RWPE1 (cell line): ENCODE data around the gene RBM33.
"Not testable (repeated sequence)": the region's sequence is repeated elsewhere in the genome, so short reads cannot be mapped to it uniquely, and the experiment has no call there.

Experiments used
- CTCF ChIA-PET: fragments of 350-600 bp; sonication (Branson Sonifier 250); formaldehyde crosslinking; extraction: SDS; loops from one replicate; lab custom pipeline; 2021; lab: Yijun Ruan, JAX
- POLR2A ChIA-PET: fragments of 400-600 bp; formaldehyde crosslinking; extraction: SDS; loops from one replicate; lab custom pipeline; 2020; ENCODE audit warnings: antibody characterized with exemption; ENCODE audit not compliant: low non-redundant PET; lab: Yijun Ruan, JAX
- DNase-seq: peaks from one replicate; pipeline ENCODE4 v3.0.0; 2012; ENCODE audit warnings: low spot score
- H3K27ac ChIP-seq: fragments of 450-650 bp; 2 replicates; pipeline ENCODE4 v1.5.1; 2017
- TF ChIP-seq, protein P1 (sequence below): fragments of 450-650 bp; conservative IDR thresholded peaks from 2 replicates; pipeline ENCODE4 v1.5.1; 2017; ENCODE audit warnings: low read depth, mild to moderate bottlenecking

Gene RBM33

DNA sequence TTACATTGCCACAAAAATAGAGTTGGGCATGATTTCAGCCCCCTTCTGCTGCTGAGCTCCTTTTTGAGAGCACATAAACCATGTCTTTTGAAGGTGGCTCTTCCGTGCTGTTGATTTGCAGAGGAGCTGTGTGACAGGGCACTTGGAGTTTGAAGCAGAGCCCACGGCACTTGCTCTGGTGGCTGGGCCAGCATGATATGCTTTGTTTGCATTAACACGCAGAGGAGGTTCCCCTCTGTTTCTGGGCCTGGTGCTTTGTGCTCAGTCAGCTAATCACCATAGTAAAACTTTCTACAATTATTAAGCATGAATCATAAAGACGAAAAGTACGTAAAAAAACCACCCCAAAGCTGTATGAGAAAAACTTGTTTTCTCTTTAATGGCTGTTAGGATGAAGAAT, 40.1 kb downstream of the RBM33 start:
- POLR2A ChIA-PET: no interaction called here

DNA sequence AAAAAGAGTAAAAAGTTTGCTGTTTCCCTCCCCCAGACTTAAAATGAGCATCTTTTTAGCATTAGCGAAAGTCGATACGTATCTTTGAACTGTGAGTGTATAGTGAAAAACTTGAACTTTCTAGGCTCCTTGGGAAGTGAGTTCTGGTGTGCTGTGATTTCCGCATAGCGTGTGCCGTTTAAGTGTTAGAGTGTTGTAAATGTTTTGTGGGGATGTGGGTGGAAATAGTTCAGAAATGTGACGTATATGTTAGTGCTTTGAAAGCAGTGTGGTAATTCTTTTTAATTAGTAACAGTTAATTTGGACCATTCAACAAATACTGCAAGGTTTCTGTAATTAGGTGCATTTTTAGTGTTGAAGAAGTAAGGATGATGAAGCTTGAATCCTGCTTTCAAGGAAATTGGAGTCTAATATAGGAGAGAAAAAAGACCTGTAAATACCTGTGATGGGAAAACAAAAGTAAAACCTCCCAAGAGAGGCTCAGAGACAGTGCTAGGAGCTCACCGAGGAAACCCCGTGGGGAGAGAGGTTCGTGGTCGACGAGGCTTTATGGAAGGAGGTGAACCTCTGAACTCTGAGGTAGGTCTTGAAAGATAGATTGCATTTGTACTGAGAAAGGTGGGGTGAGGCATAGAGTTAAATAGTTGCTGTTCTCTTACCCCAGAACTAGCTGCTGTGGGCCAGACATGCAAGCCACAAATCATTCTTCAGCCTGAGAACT, 40.8 kb downstream of the RBM33 start:
- no peak for DNase-seq
- TF ChIP-seq, protein P1, sequence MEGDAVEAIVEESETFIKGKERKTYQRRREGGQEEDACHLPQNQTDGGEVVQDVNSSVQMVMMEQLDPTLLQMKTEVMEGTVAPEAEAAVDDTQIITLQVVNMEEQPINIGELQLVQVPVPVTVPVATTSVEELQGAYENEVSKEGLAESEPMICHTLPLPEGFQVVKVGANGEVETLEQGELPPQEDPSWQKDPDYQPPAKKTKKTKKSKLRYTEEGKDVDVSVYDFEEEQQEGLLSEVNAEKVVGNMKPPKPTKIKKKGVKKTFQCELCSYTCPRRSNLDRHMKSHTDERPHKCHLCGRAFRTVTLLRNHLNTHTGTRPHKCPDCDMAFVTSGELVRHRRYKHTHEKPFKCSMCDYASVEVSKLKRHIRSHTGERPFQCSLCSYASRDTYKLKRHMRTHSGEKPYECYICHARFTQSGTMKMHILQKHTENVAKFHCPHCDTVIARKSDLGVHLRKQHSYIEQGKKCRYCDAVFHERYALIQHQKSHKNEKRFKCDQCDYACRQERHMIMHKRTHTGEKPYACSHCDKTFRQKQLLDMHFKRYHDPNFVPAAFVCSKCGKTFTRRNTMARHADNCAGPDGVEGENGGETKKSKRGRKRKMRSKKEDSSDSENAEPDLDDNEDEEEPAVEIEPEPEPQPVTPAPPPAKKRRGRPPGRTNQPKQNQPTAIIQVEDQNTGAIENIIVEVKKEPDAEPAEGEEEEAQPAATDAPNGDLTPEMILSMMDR: no peak
- H3K27ac ChIP-seq: no peak overlapping the region
- CTCF ChIA-PET: no interaction called here
- POLR2A ChIA-PET: no interaction called here

More for the DNA sequence above, 40.1 kb downstream of the RBM33 start:
- no peak overlapping the region for H3K27ac ChIP-seq
- DNase-seq: no peak
- TF ChIP-seq, protein P1: no peak
- CTCF ChIA-PET: no interaction called here

DNA sequence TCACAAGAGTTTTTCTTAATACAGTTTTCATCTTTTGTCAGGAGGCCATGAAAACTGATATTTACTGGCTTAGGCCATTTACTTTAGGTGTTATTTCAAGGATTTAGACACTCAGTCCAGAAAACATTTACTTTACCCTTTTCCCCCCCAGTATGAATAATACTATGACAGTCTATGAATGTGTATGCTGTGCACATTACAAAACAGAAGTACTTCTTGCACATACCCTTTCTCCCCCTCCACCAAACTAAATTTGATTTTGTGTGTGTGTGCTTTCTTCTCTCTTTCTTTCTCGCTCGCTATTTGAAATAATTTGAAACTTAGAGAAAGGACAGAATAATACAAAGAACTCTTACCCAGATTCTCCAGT, 41.3 kb downstream of the RBM33 start:
- TF ChIP-seq, protein P1: no peak
- ChIA-PET CTCF (no interaction called here), POLR2A (no interaction called here)
- no peak for DNase-seq
- no peak overlapping the region for H3K27ac ChIP-seq

DNA sequence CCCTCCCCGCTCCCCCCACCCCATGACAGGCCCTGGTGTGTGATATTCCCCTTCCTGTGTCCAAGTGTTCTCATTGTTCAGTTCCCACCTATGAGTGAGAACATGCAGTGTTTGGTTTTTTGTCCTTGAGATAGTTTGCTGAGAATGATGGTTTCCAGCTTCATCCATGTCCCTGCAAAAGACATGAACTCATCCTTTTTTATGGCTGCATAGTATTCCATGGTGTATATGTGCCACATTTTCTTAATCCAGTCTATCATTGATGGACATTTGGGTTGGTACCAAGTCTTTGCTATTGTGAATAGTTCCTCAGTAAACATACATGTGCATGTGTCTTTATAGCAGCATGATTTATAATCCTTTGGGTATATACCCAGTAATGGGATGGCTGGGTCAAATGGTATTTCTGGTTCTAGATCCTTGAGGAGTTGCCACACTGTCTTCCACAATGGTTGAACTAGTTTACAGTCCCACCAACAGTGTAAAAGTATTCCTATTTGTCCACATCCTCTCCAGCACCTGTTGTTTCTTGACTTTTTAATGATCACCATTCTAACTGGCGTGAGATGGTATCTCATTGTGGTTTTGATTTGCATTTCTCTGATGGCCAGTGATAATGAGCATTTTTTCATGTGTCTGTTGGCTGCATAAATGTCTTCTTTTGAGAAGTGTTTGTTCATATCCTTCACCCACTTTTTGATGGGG, 42.3 kb downstream of the RBM33 start:
- POLR2A ChIA-PET, CTCF ChIA-PET, H3K27ac ChIP-seq: not testable (repeated sequence)

DNA sequence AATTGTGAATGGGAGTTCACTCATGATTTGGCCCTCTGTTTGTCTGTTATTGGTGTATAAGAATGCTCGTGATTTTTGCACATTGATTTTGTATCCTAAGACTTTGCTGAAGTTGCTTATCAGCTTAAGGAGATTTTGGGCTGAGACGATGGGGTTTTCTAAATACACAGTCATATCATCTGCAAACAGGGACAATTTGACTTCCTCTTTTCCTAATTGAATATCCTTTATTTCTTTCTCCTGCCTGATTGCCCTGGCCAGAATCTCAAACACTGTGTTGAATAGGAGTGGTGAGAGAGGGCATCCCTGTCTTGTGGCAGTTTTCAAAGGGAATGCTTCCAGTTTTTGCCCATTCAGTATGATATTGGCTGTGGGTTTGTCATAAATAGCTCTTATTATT, 43.8 kb downstream of the RBM33 start:
- CTCF ChIA-PET, DNase-seq, POLR2A ChIA-PET, H3K27ac ChIP-seq: not testable (repeated sequence)

More for the DNA sequence above, 42.3 kb downstream of the RBM33 start:
- not testable (repeated sequence) for DNase-seq

DNA sequence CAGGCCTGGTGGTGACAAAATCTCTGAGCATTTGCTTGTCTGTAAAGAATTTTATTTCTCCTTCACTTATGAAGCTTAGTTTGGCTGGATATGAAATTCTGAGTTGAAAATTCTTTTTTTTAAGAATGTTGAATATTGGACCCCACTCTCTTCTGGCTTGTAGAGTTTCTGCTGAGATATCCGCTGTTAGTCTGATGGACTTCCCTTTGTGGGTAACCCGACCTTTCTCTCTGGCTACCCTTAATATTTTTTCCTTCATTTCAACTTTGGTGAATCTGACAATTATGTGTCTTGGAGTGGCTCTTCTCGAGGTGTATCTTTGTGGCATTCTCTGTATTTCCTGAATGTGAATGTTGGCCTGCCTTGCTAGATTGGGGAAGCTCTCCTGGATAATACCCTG, 46.2 kb downstream of the RBM33 start:
- DNase-seq, H3K27ac ChIP-seq, POLR2A ChIA-PET: not testable (repeated sequence)
- CTCF ChIA-PET: interaction anchor here (0.7 kb wide), 1 partner anchor 1065 kb away, joined by 4 read pairs; no protein-coding TSS in a partner anchor

DNA sequence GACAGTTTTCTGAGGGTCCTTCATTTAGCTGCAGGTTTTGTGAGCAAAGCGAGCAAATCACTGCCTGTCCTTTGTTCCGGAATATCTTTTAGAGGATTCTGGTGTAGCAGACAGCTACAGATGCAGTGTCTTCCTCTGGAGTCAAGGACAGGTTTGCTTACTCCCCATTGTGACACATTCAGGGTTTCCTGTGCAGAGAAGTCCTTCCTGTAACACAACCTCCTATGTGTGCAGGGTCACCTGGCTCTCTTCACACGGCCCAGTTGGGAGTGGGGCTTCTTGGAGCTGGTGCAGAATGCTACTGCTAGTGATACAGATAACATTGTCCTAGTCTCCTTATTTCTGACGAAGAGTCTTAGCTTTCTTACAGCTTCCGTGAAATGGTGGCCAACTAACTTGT, 47.9 kb downstream of the RBM33 start:
- TF ChIP-seq, protein P1: no peak
- ChIA-PET CTCF (no interaction called here), POLR2A (no interaction called here)

DNA sequence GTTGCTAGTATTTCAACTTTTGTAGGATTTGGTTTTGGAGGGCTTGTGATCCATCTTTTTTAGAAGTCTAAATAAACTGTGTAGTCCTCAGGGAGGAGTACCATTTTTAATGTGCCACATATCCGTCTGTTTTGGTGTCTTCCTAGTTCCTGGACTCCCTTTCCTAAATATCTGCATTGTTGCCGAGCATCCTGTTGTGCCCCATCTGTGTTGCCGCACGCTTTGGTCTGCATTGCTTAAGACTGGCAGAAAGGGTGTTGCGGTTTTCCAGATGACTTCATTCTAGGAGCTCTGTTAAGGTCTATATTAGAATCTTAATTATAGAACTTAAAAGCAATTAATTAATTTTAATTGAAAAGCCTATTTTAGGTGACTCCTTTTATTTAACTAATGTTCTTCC, 49.4 kb downstream of the RBM33 start:
- no peak for DNase-seq
- no peak overlapping the region for H3K27ac ChIP-seq
- ChIA-PET CTCF (no interaction called here), POLR2A (no interaction called here)
- TF ChIP-seq, protein P1: no peak

More for the DNA sequence above, 47.9 kb downstream of the RBM33 start:
- no peak overlapping the region for H3K27ac ChIP-seq
- DNase-seq: no peak
